ENCODE results near the gene ASF1B. TPM values are rescaled to one million over a fixed set of nuclear protein-coding genes. Genes with fewer than 3 reads are reported as not detected.
A peak's percentile ranks its signal among the peaks of the same experiment; 100 is the strongest.

The ASF1B gene
- total RNA-seq, 1 donor from 2014 or later, result 16.4 TPM

DNA sequence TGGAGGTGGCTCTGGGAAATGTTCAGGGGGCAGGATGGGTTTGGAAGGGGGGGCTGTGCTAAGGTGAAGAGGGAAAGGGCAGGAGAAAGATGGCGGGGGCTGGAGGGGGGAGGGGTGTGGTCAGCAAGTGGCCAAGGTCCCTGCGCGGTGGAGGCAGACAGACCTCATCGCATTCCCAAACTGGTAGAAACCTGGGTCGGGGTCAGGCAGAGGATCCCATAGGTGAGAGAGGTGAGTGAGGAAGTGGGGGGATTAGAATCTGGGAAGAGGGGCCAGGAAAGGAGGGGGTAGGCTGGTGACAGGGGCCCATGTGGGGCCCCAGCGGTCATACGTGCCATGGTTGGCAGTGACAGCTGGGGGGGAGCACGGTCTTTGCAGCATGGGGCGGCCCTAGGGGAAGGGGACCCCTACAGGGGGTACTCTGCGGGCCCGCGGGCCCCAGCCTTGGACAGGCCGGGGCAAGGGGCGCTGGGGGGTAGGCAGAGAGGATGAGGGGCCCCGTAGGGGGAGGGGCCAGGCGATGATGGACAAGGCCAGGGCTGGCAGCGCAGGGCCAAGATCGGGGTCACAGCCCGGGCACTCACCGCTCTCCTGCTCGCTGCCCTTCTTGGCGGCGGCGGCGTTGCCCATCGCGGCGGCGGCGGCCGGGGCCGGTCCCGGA, 19.3 kb downstream of the ASF1B start:
- H3K9ac ChIP-seq, result peak overlapping the region; percentile 60
- Mint-ChIP-seq H3K27me3 (ENCODE audit: insufficient read depth, low read depth) (peaks cover 10% of the 10 kb centered on the region), H3K4me3 (peak overlapping the region; percentile 93), H3K36me3 (no peaks in the 10 kb centered on the region), H3K9me3 (no peaks in the 10 kb centered on the region), H3K4me1 (peaks cover 48% of the 10 kb centered on the region), H3K27ac (no peak overlapping the region)
- H3K27me3 ChIP-seq, result no peaks in the 10 kb centered on the region
- H3K79me2 ChIP-seq (ENCODE audit: low read depth), result peaks cover 20% of the 10 kb centered on the region
- peaks cover 36% of the 10 kb centered on the region for H3K4me1 ChIP-seq
- H2AFZ ChIP-seq (replicated peaks), result no peak overlapping the region
- TF ChIP-seq EZH2 (IDR thresholded peaks at IDR 0.05) (no peak), EZH2phosphoT487 (IDR thresholded peaks at IDR 0.05) (no peak)
- TF ChIP-seq, protein P1, sequence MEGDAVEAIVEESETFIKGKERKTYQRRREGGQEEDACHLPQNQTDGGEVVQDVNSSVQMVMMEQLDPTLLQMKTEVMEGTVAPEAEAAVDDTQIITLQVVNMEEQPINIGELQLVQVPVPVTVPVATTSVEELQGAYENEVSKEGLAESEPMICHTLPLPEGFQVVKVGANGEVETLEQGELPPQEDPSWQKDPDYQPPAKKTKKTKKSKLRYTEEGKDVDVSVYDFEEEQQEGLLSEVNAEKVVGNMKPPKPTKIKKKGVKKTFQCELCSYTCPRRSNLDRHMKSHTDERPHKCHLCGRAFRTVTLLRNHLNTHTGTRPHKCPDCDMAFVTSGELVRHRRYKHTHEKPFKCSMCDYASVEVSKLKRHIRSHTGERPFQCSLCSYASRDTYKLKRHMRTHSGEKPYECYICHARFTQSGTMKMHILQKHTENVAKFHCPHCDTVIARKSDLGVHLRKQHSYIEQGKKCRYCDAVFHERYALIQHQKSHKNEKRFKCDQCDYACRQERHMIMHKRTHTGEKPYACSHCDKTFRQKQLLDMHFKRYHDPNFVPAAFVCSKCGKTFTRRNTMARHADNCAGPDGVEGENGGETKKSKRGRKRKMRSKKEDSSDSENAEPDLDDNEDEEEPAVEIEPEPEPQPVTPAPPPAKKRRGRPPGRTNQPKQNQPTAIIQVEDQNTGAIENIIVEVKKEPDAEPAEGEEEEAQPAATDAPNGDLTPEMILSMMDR (IDR thresholded peaks at IDR 0.05), result no peak
- peak overlapping the region; percentile 94 for H3K4me3 ChIP-seq
- peak overlapping the region; percentile 99 for H3K4me2 ChIP-seq
- no peak overlapping the region for H3K27ac ChIP-seq
- no peak for DNase-seq (ENCODE audit: low spot score)
- H3K9me3 ChIP-seq (ENCODE audit: low read depth), result no peaks in the 10 kb centered on the region
- peaks cover 37% of the 10 kb centered on the region for H3F3A ChIP-seq (ENCODE audit: low read depth)
- H3K36me3 ChIP-seq, result no peaks in the 10 kb centered on the region
- H4K20me1 ChIP-seq (ENCODE audit: low read depth), result peaks cover 51% of the 10 kb centered on the region

DNA sequence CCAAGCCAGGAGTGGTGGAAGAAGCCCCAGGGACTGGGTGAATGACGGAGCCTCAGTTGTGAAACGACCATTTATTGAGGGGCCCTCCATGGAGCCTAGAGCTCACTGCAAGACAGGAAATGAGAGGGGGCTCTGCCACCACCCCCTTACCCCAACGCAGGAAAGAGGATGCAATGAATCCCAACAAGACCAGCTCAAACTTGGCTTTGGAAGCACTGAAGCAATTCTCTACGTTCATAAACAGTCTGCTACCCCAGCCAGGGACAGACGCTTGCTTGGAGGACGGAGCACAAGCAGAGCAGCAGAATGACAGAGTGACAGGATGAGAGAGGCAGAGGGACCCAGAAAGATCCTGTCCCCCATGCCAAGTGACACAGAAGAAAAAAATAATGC, 19.9 kb downstream of the ASF1B start:
- DNase-seq (ENCODE audit: low spot score), result no peak
- Mint-ChIP-seq H3K27me3 (ENCODE audit: insufficient read depth, low read depth) (peaks cover 10% of the 10 kb centered on the region), H3K4me3 (peak overlapping the region; percentile 93), H3K4me1 (peaks cover 48% of the 10 kb centered on the region), H3K9me3 (no peaks in the 10 kb centered on the region), H3K36me3 (no peaks in the 10 kb centered on the region), H3K27ac (no peak overlapping the region)
- peak overlapping the region; percentile 60 for H3K9ac ChIP-seq
- no peaks in the 10 kb centered on the region for H3K36me3 ChIP-seq
- no peak for TF ChIP-seq EZH2 (IDR thresholded peaks at IDR 0.05)
- TF ChIP-seq EZH2phosphoT487 (IDR thresholded peaks at IDR 0.05), result no peak
- TF ChIP-seq, protein P1 (IDR thresholded peaks at IDR 0.05), result no peak
- H3K27me3 ChIP-seq, result no peaks in the 10 kb centered on the region
- H3K9me3 ChIP-seq (ENCODE audit: low read depth), result no peaks in the 10 kb centered on the region
- H3K4me1 ChIP-seq, result peaks cover 41% of the 10 kb centered on the region
- peak overlapping the region; percentile 94 for H3K4me3 ChIP-seq
- peaks cover 20% of the 10 kb centered on the region for H3K79me2 ChIP-seq (ENCODE audit: low read depth)
- peak overlapping the region; percentile 99 for H3K4me2 ChIP-seq
- H4K20me1 ChIP-seq (ENCODE audit: low read depth), result peaks cover 57% of the 10 kb centered on the region
- H3F3A ChIP-seq (ENCODE audit: low read depth), result peaks cover 37% of the 10 kb centered on the region
- H2AFZ ChIP-seq (replicated peaks), result no peak overlapping the region
- H3K27ac ChIP-seq, result no peak overlapping the region

DNA sequence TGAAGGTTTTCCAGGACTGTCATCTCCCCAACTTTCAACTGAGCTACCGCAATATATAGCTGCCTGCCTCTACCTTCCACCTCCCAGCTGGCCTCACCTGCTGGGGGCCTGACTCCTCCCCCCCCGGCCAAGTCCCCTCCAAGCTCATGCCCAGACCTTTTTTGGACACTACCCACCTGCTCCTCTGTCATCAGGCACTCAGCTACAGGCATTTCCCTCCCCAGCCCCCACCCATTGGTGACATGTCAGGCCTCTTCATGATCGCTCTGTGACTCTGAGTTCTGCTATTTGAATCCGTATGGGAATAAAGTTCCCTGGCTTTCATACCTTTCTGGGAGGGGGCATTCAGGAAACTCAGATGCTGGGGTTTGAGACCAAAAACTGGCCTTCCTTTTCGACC, 20.6 kb downstream of the ASF1B start:
- H3K9ac ChIP-seq, result no peak overlapping the region
- no peaks in the 10 kb centered on the region for H3K9me3 Mint-ChIP-seq
- H3K4me1 Mint-ChIP-seq, result peaks cover 48% of the 10 kb centered on the region
- no peak overlapping the region for H2AFZ ChIP-seq (replicated peaks)
- TF ChIP-seq EZH2 (IDR thresholded peaks at IDR 0.05), result no peak
- no peak for TF ChIP-seq EZH2phosphoT487 (IDR thresholded peaks at IDR 0.05)
- TF ChIP-seq, protein P1 (IDR thresholded peaks at IDR 0.05), result no peak
- H4K20me1 ChIP-seq (ENCODE audit: low read depth), result peaks cover 57% of the 10 kb centered on the region
- no peak overlapping the region for H3K4me3 ChIP-seq
- peaks cover 20% of the 10 kb centered on the region for H3K79me2 ChIP-seq (ENCODE audit: low read depth)
- no peaks in the 10 kb centered on the region for H3K36me3 ChIP-seq
- H3K27ac ChIP-seq, result no peak overlapping the region
- peaks cover 41% of the 10 kb centered on the region for H3K4me1 ChIP-seq
- H3F3A ChIP-seq (ENCODE audit: low read depth), result peaks cover 34% of the 10 kb centered on the region
- H3K36me3 Mint-ChIP-seq, result no peaks in the 10 kb centered on the region
- H3K27me3 ChIP-seq, result no peaks in the 10 kb centered on the region
- no peak overlapping the region for H3K4me2 ChIP-seq
- H3K9me3 ChIP-seq (ENCODE audit: low read depth), result no peaks in the 10 kb centered on the region
- peaks cover 10% of the 10 kb centered on the region for H3K27me3 Mint-ChIP-seq (ENCODE audit: insufficient read depth, low read depth)
- DNase-seq (ENCODE audit: low spot score), result no peak
- H3K4me3 Mint-ChIP-seq, result peak overlapping the region; percentile 93
- no peak overlapping the region for H3K27ac Mint-ChIP-seq
